Smooth muscle cell (in vitro differentiated cells): ENCODE measurements around the gene TSTD2. TPM values are rescaled to one million over a fixed set of nuclear protein-coding genes. Genes with fewer than 3 reads are reported as not detected.

Source experiments
- DNase-seq: peaks from one replicate; lab custom pipeline; 2025; ENCODE audit not compliant: unreplicated experiment; lab: John Stamatoyannopoulos, UW
- H2AFZ ChIP-seq: fragments of 200-600 bp; sonication (generic); 2 replicates; pipeline ENCODE4 v1.6.0; 2016; ENCODE audit warnings: antibody characterized with exemption, low read depth, mild to moderate bottlenecking
- H3F3A ChIP-seq: fragments of 200-600 bp; sonication (generic); 2 replicates; pipeline ENCODE4 v1.6.0; 2017; ENCODE audit warnings: antibody characterized with exemption, low read depth
- H3K27ac ChIP-seq: fragments of 200-600 bp; sonication (generic); 2 replicates; pipeline ENCODE4 v1.5.1; 2016; ENCODE audit warnings: low read depth, mild to moderate bottlenecking
- H3K27me3 ChIP-seq: fragments of 200-600 bp; sonication (generic); 2 replicates; pipeline ENCODE4 v1.6.1; 2016; ENCODE audit warnings: low read depth, mild to moderate bottlenecking
- H3K36me3 ChIP-seq: fragments of 200-600 bp; sonication (generic); 2 replicates; pipeline ENCODE4 v1.5.1; 2016; ENCODE audit warnings: low read depth
- H3K4me1 ChIP-seq: fragments of 200-600 bp; sonication (generic); 2 replicates; pipeline ENCODE4 v1.5.1; 2016; ENCODE audit warnings: low read depth
- H3K4me2 ChIP-seq: fragments of 200-600 bp; sonication (generic); 2 replicates; pipeline ENCODE4 v1.6.0; 2016; ENCODE audit warnings: mild to moderate bottlenecking
- H3K4me3 ChIP-seq: fragments of 200-600 bp; sonication (generic); 2 replicates; pipeline ENCODE4 v1.5.1; 2016; ENCODE audit warnings: mild to moderate bottlenecking
- H3K79me2 ChIP-seq: fragments of 200-600 bp; sonication (generic); 2 replicates; pipeline ENCODE4 v1.6.0; 2016; ENCODE audit warnings: low read depth, mild to moderate bottlenecking
- H3K9ac ChIP-seq: fragments of 200-600 bp; sonication (generic); 2 replicates; pipeline ENCODE4 v1.6.0; 2016; ENCODE audit warnings: low read depth
- H3K9me3 ChIP-seq: fragments of 200-600 bp; sonication (generic); replicated peaks from 2 replicates; pipeline ENCODE4 v1.5.1; 2016; ENCODE audit warnings: low read depth
- H4K20me1 ChIP-seq: fragments of 200-600 bp; sonication (generic); 2 replicates; pipeline ENCODE4 v1.6.0; 2016; ENCODE audit warnings: low read depth
- CTCF ChIP-seq: fragments of 200-600 bp; sonication (generic); IDR thresholded peaks from 2 replicates; pipeline ENCODE4 v1.5.1; 2017; ENCODE audit warnings: borderline replicate concordance, mild to moderate bottlenecking, antibody characterized with exemption; ENCODE audit not compliant: insufficient read depth, poor library complexity, severe bottlenecking
- whole genome bisulfite sequencing: methylation state at CpG from one replicate; pipeline ENCODE4 v1.1.7; 2016; ENCODE audit warnings: low lambda C conversion rate; 5-methylcytosine and 5-hydroxymethylcytosine counted together
- polyA plus RNA-seq: library from polyadenylated mRNA; unstranded; fragments of >200 nt; fragmentation: Nextera tagmentation; extraction: Ambion mirVana; gene quantifications from 2 replicates; pipeline ENCODE4 v1.2.1, GENCODE V29; 2016
- total RNA-seq: library from RNA; depleted of rRNA; stranded (reverse); fragments of >200 nt; gene quantifications from 2 replicates; pipeline ENCODE4 v1.2.3, GENCODE V29; 2014

Gene TSTD2
- total and polyA plus RNA-seq, 2 experiments from 2014 or later = 8.5 to 23.5 TPM

GRCh38 chr9:97629156-97629555 lies 4.0 kb downstream of the TSTD2 start:
- Histone ChIP-seq H3K9ac (no peak overlapping the region), H3K4me3 (no peak overlapping the region), H3K27me3 (no peaks in the 10 kb centered on the region), H3K4me1 (peaks cover 6% of the 10 kb centered on the region), H4K20me1 (peaks cover 19% of the 10 kb centered on the region), H3F3A (peaks cover 9% of the 10 kb centered on the region), H3K4me2 (no peak overlapping the region), H3K36me3 (peaks cover 12% of the 10 kb centered on the region), H3K9me3 (no peaks in the 10 kb centered on the region), H3K27ac (no peak overlapping the region), H2AFZ (no peak overlapping the region), H3K79me2 (peaks cover 57% of the 10 kb centered on the region)
- no peak for DNase-seq
- TF ChIP-seq CTCF = no peak

- peaks cover 12% of the 10 kb centered on the region for H3K36me3 ChIP-seq
- no peaks in the 10 kb centered on the region for H3K9me3 ChIP-seq
- peaks cover 4% of the 10 kb centered on the region for H3F3A ChIP-seq
- H2AFZ ChIP-seq = no peak overlapping the region
- no peak overlapping the region for H3K4me3 ChIP-seq
- no peak overlapping the region for H3K9ac ChIP-seq
- H3K4me1 ChIP-seq = peaks cover 6% of the 10 kb centered on the region
- no peak overlapping the region for H3K4me2 ChIP-seq
- H3K79me2 ChIP-seq = peaks cover 54% of the 10 kb centered on the region
- peaks cover 19% of the 10 kb centered on the region for H4K20me1 ChIP-seq
- 96% methylated on average over 3 of the region's 3 CpGs for WGBS
- DNase-seq = no peak
- TF ChIP-seq CTCF = no peak
- no peaks in the 10 kb centered on the region for H3K27me3 ChIP-seq
- no peak overlapping the region for H3K27ac ChIP-seq
Observed at GRCh38 chr9:97628668-97629067, 4.5 kb downstream of the TSTD2 start.

- no peak overlapping the region for H2AFZ ChIP-seq
- H4K20me1 ChIP-seq = peaks cover 19% of the 10 kb centered on the region
- peaks cover 6% of the 10 kb centered on the region for H3K4me1 ChIP-seq
- H3K9me3 ChIP-seq = no peaks in the 10 kb centered on the region
- no peak for TF ChIP-seq CTCF
- no peak overlapping the region for H3K27ac ChIP-seq
- H3K36me3 ChIP-seq = peaks cover 12% of the 10 kb centered on the region
- H3K4me3 ChIP-seq = no peak overlapping the region
- WGBS = 80% methylated on average over 5 of the region's 5 CpGs
- no peaks in the 10 kb centered on the region for H3K27me3 ChIP-seq
- H3K4me2 ChIP-seq = no peak overlapping the region
- peaks cover 4% of the 10 kb centered on the region for H3F3A ChIP-seq
- DNase-seq = no peak
- H3K9ac ChIP-seq = no peak overlapping the region
- peaks cover 54% of the 10 kb centered on the region for H3K79me2 ChIP-seq
Observed at GRCh38 chr9:97627624-97628023, 5.5 kb downstream of the TSTD2 start.

- no peaks in the 10 kb centered on the region for H3K27me3 ChIP-seq
- 67% methylated on average over 3 of the region's 3 CpGs for WGBS
- peaks cover 12% of the 10 kb centered on the region for H3K36me3 ChIP-seq
- H3K27ac ChIP-seq = no peak overlapping the region
- no peak overlapping the region for H3K9ac ChIP-seq
- no peak overlapping the region for H3K4me2 ChIP-seq
- TF ChIP-seq CTCF = no peak
- H4K20me1 ChIP-seq = peaks cover 19% of the 10 kb centered on the region
- no peak overlapping the region for H2AFZ ChIP-seq
- DNase-seq = no peak
- H3F3A ChIP-seq = no peaks in the 10 kb centered on the region
- no peaks in the 10 kb centered on the region for H3K4me1 ChIP-seq
- no peak overlapping the region for H3K4me3 ChIP-seq
- H3K9me3 ChIP-seq = no peaks in the 10 kb centered on the region
- H3K79me2 ChIP-seq = peaks cover 39% of the 10 kb centered on the region
Observed at GRCh38 chr9:97625620-97626019, 7.5 kb downstream of the TSTD2 start.
